NCI-H2171 (cell line): ENCODE measurements around the gene AS3MT.

Source experiments
- DNase-seq: peaks from one replicate; lab custom pipeline; 2025; lab: John Stamatoyannopoulos, UW

Gene AS3MT

GRCh38 chr10:102855731-102856436 lies 13.4 kb upstream of the AS3MT start:
- DNase-seq, result peak; percentile 47

DNA sequence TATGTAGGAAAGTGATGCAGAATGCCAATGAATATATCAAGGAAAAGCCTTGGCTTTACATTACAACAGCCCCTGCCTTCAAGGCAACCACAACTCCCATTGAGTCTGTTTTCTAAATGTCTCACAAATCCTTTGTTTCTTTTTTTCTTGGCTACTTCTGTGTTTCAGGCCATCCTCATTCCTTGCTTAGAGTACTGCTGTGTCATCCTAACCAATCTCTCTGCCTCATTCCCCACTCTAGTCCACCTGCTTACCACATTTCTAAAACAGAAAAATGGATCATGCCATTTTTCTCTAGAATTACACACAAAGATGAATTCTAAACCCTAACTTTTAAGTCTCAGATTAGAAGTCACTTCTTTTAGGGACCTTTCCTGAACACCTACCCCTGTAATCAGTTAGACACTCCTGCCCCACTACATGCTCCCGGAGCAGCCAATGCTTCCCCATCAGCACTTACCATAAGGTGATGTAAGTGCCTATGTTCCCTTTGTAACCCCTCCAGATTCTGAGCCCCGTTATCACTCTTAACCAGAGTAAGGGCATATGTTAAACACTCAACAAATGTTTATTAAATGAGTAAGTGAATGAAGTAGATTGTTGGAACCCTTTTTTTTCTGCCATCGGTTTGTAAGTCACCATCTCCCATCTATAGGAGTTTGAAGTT lies 12.4 kb upstream of the AS3MT start:
- no peak for DNase-seq

DNA sequence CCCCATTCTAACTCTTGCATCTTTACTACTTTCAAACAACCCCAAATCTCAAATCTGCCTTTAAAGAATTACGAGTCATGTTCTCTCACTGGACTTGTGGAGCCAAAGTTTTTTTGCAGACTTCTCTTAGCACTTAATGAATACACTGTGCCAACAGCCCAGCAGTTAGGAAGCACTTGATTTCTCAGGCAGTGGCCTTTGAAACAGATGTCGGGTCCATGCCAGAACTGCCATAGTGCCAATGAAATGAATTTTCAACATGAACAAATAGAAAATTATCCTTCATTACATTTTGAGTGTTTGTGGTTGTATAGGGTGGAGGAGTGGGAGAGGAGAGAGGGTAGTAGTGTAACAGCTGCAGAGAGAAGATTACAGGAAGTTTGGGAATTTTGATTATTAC lies 9.4 kb upstream of the AS3MT start:
- DNase-seq, result no peak

DNA sequence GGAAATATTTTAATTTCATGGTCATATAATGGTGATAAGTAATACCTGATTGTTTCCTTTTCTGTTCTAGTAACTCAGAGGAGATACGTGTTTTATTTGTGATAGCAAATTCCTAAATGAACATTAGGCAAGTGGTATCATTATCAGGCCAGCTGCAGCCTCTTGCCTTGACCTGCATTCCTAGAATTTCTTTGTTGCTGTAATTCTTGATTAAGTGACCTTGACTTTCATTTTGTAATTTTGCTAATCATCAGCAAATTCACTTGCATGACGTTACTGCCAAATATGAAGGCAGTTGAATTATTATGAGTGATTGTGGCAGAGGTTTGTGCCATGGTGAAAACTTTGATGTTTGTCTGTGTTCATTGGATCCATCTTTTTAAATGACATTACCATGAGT lies 5.6 kb upstream of the AS3MT start:
- no peak for DNase-seq

DNA sequence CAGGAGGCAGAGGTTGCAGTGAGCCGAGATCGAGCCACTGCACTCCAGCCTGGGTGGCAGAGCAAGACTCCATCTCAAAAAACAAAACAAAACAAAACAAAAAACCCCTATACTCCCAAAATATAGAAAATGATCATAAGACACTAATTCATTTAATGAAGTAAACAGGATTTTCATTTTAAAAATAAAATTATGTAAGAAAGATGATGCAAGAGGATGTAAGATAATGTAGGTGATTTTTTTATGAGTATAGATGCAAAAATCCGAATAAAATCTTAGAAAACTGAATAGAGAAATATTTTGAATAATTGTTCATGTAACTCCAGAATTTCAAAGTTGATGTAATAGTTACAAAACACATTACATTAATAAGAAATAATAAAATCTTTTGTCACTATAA lies 3.6 kb upstream of the AS3MT start:
- no peak for DNase-seq

- DNase-seq, result no peak
Measured at GRCh38 chr10:102868911-102869257, 386 bp upstream of the AS3MT start.

DNA sequence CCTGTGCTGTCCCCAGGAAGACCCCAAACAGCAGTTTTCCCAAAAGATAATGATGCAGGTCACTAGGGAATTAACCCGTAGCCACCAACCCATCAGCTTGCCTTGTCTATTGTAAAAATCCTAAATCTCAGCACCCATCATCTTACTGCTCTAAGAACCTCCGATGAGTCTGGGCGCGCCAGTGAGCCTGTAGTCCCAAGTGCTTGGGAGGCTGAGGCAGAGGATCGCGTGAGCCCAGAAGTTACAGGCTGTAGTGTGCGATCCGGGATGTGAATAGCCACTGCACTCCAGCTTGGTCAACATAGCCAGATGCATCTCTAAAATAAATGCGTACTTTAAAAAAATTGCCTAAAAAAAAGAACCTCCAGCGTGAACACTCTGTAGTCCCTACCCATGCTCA lies 951 bp downstream of the AS3MT start:
- DNase-seq, result no peak

DNA sequence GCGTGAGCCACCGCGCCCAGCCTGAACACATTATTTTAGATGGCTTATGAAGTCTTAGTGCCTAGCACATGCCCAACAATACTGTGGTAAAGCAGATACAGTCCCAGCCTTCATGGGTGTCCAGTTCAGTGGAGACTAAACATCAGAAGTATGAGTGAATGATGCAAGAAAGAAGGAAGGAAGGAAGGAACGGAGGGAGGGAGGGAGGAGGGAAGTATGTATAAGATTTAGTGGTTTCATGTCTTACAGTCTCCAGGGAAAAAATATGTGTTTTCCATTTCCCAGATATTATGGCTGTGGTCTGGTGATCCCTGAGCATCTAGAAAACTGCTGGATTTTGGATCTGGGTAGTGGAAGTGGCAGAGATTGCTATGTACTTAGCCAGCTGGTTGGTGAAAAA lies 2.9 kb downstream of the AS3MT start:
- DNase-seq, result no peak

DNA sequence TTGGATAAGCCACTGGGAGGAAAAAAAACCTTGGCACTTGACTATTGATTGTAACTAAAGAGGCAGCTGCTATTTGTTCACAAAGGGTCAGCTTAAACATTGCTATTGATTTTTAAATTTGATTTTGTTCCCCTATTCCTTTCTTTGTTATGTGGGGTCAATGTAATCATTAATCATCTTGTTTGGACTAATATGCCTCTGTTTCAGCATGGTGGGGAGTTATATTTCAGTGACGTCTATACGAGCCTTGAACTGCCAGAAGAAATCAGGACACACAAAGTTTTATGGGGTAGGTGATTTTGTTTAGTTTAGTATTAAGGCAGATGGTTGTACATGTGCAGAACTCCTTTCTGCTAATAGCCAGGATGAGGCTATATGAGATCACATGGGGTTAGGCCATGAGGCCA lies 7.5 kb downstream of the AS3MT start:
- DNase-seq, result no peak

DNA sequence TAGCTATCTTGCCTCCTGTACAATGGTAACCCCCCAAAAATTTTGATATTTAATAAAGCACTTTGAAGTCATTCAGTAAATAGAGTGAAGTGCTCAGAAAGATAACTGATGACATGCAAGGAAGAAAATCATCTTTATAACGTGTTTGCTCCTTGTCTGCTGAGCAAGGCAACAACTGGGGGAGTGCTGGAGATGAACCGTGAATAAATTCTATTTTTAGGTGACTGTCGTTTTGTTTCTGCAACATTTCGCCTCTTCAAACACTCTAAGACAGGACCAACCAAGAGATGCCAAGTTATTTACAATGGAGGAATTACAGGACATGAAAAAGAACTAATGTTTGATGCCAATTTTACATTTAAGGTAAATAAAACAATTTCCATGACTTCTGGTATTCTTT lies 9.4 kb downstream of the AS3MT start:
- no peak for DNase-seq

DNA sequence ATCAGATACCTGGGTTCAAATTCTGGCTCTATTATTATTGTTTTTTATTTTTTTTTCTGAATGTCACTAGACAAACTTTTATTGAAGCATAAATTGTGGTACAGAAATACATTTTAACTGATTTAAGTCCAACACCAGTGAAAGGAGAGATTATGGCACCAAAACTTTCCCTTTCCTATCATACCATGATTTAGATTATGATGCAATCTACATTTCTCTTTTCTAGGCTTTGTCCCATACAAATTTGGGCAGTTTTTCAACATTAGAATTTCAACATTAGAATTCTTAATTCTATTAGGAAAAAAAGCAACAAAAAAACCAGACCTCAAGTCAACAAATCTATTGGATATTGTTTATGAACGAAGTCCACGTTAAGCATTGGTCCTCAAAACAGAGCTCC lies 11.0 kb downstream of the AS3MT start:
- DNase-seq, result no peak

DNA sequence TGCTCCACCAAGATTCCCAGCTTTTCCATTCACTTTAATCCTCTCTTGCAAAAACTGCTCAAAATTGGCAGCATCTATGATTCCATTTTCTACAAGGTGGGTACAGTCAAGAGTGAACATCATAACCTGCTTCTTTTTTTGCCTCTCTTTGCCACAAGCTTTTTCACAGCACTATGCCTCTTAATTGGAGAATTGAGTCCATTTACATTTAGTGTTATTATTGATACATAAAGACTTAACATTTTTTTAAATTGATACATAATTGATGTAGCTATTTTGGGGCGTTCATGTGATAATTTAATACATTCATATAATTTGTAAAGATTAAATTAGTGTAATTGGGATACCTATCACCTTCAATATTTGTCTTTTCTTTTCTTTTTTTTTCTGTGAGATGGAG lies 18.8 kb downstream of the AS3MT start:
- no peak for DNase-seq

GRCh38 chr10:102894466-102895213 lies 25.4 kb downstream of the AS3MT start:
- DNase-seq, result no peak

DNA sequence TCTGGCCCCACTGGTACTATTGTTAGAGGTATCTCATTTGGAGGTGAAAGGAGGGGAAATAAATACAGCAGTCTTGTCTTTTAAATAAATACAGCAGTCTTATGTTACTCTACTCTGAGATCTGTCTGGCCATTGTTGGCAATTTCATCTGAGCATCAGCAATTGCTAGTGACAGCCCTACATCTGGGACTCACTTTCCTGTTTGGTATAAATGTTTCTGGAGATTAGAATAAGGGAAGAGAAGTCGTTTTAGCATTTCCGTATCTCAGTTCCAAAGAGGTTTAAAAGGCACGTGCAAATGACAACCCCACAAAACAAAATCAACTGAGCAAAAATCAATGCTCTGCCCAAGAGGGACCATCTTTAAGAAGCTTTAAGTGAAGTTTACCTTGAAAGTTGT lies 30.7 kb downstream of the AS3MT start:
- DNase-seq, result no peak

GRCh38 chr10:102904346-102904745 lies 35.1 kb downstream of the AS3MT start:
- DNase-seq, result no peak

GRCh38 chr10:102906507-102906906 lies 37.2 kb downstream of the AS3MT start:
- DNase-seq, result no peak

DNA sequence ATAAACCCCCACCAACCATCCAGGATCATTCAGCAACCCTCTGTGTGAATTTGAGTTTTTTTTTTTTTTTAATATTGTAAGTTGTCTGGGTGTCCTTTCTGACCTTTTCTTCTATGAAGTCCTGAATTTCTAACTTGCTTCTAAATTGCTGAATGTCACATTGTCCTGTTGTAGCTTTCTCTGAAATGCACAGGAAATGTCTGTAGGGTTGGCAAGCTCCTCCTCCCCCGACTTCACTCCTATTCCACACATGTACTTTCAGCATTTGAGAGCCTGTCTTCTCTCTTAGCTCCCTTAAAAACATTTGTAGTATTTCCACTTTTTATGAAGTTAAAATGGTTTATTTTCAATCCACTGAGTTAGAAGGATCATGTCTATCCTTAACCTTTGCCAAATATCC lies 45.5 kb downstream of the AS3MT start:
- DNase-seq, result no peak

GRCh38 chr10:102916173-102916572 lies 46.9 kb downstream of the AS3MT start:
- DNase-seq, result no peak

GRCh38 chr10:102917314-102917961 lies 48.2 kb downstream of the AS3MT start:
- DNase-seq, result peak; percentile 33

DNA sequence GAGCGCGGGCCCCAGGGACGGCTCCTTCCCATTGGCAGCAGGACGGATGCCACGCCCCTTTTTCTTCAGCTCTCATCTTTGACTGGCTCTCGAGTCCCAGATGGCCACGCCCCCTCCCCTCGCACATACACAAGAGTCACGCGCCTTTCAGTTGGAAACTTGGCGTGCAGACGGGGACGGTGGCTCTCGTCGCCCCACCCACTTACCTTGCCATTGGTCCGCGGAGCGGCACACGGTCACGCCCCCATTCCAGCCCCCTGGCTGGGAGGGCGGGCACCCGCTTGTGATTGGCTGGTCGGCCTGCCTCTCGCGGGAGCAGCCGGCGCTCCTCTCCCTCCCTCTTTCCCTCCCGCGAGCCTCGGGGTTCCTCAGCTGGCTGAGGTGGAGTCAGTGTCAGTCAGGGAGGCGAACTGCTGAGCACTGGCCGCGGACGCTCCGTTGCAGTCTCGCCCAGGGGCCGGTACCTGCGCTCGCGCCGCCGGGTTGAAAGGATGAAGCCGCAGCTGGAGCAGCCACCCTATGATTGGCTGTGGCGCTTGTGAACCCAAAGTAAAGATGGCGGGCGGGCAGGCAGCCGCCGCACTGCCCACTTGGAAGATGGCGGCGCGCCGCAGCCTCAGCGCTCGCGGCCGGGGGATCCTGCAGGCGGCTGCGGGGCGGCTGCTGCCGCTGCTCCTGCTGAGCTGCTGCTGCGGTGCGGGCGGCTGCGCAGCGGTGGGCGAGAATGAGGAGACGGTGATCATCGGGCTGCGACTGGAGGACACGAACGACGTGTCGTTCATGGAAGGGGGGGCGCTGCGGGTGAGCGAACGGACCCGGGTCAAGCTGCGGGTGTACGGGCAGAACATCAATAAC lies 48.9 kb downstream of the AS3MT start, which contains the start of gene CNNM2:
CNNM2 (plus strand) TSS at position 333 of the 855 bp plus-strand sequence; CDS start at position 520, 187 bp downstream.
- peak; percentile 96 for DNase-seq

- no peak for DNase-seq
Measured at GRCh38 chr10:102918817-102919245, 49.6 kb downstream of the AS3MT start.
